ENCODE measurements around the gene CIBAR2.

GRCh38 chr16:85126394-85126704 is 14.1 kb upstream of the CIBAR2 start:
- TF ChIP-seq CTCF (IDR thresholded peaks at IDR 0.05) (no peak), POLR2AphosphoS5 (IDR thresholded peaks at IDR 0.05) (no peak), POLR2A (IDR thresholded peaks at IDR 0.05) (no peak)
